Parathyroid adenoma (tissue), 2 donors: ENCODE data around the gene RFLNA.

Experiments
- H2AFZ ChIP-seq: fragments of 300-600 bp; sonication (generic); one replicate; pipeline ENCODE4 v1.7.0; 2017; ENCODE audit warnings: antibody characterized with exemption, mild to moderate bottlenecking
- H3K27ac ChIP-seq: fragments of 300-600 bp; sonication (generic); one replicate; pipeline ENCODE4 v1.7.0; 2017
- H3K27me3 ChIP-seq: fragments of 300-600 bp; sonication (generic); one replicate; pipeline ENCODE4 v1.7.0; 2017; ENCODE audit warnings: low read length; ENCODE audit not compliant: control insufficient read depth, insufficient read depth
- H3K36me3 ChIP-seq: fragments of 300-600 bp; sonication (generic); one replicate; pipeline ENCODE4 v1.7.0; 2017; ENCODE audit warnings: low read length; ENCODE audit not compliant: control insufficient read depth, insufficient read depth
- H3K4me1 ChIP-seq: fragments of 300-600 bp; sonication (generic); one replicate; pipeline ENCODE4 v1.7.0; 2017; ENCODE audit warnings: control low read depth
- H3K4me2 ChIP-seq: fragments of 300-600 bp; sonication (generic); one replicate; pipeline ENCODE4 v1.7.0; 2017; ENCODE audit warnings: low read length
- H3K4me3 ChIP-seq: fragments of 300-600 bp; sonication (generic); one replicate; pipeline ENCODE4 v1.7.0; 2017; ENCODE audit warnings: low read depth, low read length
- H3K79me2 ChIP-seq: fragments of 300-600 bp; sonication (generic); one replicate; pipeline ENCODE4 v1.7.0; 2017; ENCODE audit warnings: control low read depth
- H3K9ac ChIP-seq: fragments of 300-600 bp; sonication (generic); one replicate; pipeline ENCODE4 v1.7.0; 2017; ENCODE audit warnings: mild to moderate bottlenecking
- H3K9me3 ChIP-seq: fragments of 300-600 bp; sonication (generic); one replicate; pipeline ENCODE4 v1.7.0; 2017; ENCODE audit warnings: low read length; ENCODE audit not compliant: control insufficient read depth
- TF ChIP-seq, protein P1 (sequence below): fragments of 300-600 bp; sonication (generic); IDR thresholded peaks from one replicate; pipeline ENCODE4 v1.7.0; 2017; ENCODE audit warnings: antibody characterized with exemption, mild to moderate bottlenecking
- donor health status: primary hyperparathyroidism.

The RFLNA gene

DNA sequence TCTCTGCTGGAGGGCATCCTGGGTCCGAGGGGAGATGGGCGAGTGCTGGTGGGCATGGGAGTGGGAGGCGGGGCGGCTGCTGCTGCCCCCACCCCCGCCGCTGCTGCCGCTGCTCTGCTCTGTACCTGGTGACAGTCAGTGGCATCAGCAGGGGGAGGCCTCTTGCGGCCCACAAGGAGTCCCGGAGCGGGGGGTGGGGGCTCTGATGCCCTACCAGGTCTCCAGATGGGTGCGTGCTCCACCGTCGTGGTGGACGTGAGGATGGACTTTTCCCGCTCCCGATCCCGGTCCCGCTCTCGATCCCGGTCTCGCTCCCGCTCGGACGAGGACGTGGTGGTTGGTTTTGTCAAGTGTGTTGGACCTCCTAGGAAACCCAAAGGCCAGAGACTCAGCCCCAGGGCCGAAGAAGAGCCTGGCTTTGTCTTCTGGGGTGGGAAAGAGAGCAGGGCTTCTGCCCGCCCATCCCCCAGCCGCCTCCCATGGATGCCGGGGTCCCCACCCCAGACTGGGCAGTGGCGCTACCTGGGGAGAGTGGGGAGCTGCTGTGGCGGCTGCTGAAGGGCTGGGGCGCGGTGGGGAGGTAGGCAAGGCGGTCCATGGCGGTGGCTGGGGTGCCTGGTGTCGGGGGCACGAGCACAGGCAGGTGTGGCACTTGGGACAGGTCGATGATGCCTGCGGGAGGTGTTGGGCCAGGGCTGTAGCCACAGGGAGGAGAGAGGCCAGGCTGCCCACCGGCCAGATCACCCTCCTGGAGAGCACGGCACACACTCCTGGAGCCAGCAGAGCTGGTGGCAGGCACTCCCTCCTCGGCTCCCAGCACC lies 45.4 kb downstream of the RFLNA start:
- no peaks in the 10 kb centered on the region for H3K79me2 ChIP-seq
- no peaks in the 10 kb centered on the region for H3K9me3 ChIP-seq
- H2AFZ ChIP-seq, result no peak overlapping the region
- H3K36me3 ChIP-seq, result no peaks in the 10 kb centered on the region
- H3K4me3 ChIP-seq, result no peak overlapping the region
- H3K4me2 ChIP-seq, result no peak overlapping the region
- H3K27me3 ChIP-seq, result no peaks in the 10 kb centered on the region
- TF ChIP-seq, protein P1, sequence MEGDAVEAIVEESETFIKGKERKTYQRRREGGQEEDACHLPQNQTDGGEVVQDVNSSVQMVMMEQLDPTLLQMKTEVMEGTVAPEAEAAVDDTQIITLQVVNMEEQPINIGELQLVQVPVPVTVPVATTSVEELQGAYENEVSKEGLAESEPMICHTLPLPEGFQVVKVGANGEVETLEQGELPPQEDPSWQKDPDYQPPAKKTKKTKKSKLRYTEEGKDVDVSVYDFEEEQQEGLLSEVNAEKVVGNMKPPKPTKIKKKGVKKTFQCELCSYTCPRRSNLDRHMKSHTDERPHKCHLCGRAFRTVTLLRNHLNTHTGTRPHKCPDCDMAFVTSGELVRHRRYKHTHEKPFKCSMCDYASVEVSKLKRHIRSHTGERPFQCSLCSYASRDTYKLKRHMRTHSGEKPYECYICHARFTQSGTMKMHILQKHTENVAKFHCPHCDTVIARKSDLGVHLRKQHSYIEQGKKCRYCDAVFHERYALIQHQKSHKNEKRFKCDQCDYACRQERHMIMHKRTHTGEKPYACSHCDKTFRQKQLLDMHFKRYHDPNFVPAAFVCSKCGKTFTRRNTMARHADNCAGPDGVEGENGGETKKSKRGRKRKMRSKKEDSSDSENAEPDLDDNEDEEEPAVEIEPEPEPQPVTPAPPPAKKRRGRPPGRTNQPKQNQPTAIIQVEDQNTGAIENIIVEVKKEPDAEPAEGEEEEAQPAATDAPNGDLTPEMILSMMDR, result no peak
- H3K4me1 ChIP-seq, result no peaks in the 10 kb centered on the region
- H3K27ac ChIP-seq, result no peak overlapping the region
- no peak overlapping the region for H3K9ac ChIP-seq

GRCh38 chr12:124341645-124342069 lies 46.8 kb downstream of the RFLNA start:
- no peak overlapping the region for H3K27ac ChIP-seq

DNA sequence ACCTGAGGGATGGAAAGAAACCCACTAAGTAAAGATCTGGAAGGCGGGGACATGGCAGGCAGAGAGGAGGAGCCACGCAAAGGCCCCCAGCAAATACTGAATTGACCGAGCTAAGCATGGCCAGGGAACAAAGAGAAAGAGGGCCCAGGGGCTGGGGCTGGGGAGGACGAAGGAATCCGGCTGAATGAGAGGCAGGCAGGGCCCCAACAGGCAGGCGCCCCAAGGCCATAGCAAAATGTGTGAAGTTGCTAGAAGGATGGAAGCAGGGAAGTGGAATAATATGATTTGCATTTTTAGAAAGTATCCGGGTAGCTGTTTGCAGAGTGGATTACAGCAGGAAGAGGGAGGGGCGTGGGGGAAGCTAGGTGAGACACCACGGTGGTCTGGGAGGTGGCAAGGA lies 49.1 kb downstream of the RFLNA start:
- Histone ChIP-seq H3K4me2 (no peak overlapping the region), H3K79me2 (peaks cover 4% of the 10 kb centered on the region), H3K4me3 (no peak overlapping the region), H3K4me1 (no peaks in the 10 kb centered on the region), H3K27me3 (no peaks in the 10 kb centered on the region), H3K9ac (no peak overlapping the region), H3K36me3 (no peaks in the 10 kb centered on the region), H3K27ac (no peak overlapping the region), H2AFZ (no peak overlapping the region), H3K9me3 (no peaks in the 10 kb centered on the region)
- TF ChIP-seq, protein P1, result no peak

More at GRCh38 chr12:124341645-124342069, 46.8 kb downstream of the RFLNA start:
- Histone ChIP-seq H2AFZ (no peak overlapping the region), H3K9me3 (no peaks in the 10 kb centered on the region), H3K4me3 (no peak overlapping the region), H3K27me3 (no peaks in the 10 kb centered on the region), H3K4me2 (no peak overlapping the region), H3K36me3 (no peaks in the 10 kb centered on the region), H3K9ac (no peak overlapping the region), H3K79me2 (no peaks in the 10 kb centered on the region), H3K4me1 (no peaks in the 10 kb centered on the region)
- TF ChIP-seq, protein P1, result no peak

DNA sequence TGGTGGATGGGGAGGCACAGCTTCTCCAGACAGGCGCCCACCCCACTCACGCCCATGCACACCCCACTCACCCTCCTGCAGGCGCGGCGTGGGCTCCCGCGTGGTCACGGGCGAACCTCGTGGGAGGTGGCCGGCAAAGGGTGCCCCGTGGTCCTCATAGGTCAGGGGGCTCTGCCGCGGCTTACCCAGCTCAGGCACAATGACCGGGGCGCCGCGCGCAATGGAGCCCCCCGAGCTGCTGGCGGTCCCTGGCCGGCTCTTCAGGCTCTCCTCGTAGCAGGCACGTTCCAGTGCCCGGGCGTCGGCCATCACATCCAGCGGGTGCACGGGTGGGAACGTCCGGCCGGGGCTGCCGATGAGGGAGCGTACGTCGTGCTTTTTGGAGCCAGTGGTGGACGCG lies 49.6 kb downstream of the RFLNA start:
- H3K36me3 ChIP-seq, result no peaks in the 10 kb centered on the region
- H3K27me3 ChIP-seq, result no peaks in the 10 kb centered on the region
- H3K4me2 ChIP-seq, result no peak overlapping the region
- no peak overlapping the region for H3K9ac ChIP-seq
- TF ChIP-seq, protein P1, result no peak
- peaks cover 4% of the 10 kb centered on the region for H3K79me2 ChIP-seq
- H3K27ac ChIP-seq, result no peak overlapping the region
- H3K4me3 ChIP-seq, result no peak overlapping the region
- H3K4me1 ChIP-seq, result no peaks in the 10 kb centered on the region
- no peak overlapping the region for H2AFZ ChIP-seq
- no peaks in the 10 kb centered on the region for H3K9me3 ChIP-seq

GRCh38 chr12:124345795-124346194 lies 50.9 kb downstream of the RFLNA start:
- H3K4me3 ChIP-seq, result no peak overlapping the region
- H3K9ac ChIP-seq, result no peak overlapping the region
- H3K4me2 ChIP-seq, result no peak overlapping the region
- no peak overlapping the region for H3K27ac ChIP-seq
- H3K27me3 ChIP-seq, result no peaks in the 10 kb centered on the region
- TF ChIP-seq, protein P1, result no peak
- peaks cover 4% of the 10 kb centered on the region for H3K79me2 ChIP-seq
- H2AFZ ChIP-seq, result no peak overlapping the region
- no peaks in the 10 kb centered on the region for H3K36me3 ChIP-seq
- no peaks in the 10 kb centered on the region for H3K9me3 ChIP-seq
- H3K4me1 ChIP-seq, result no peaks in the 10 kb centered on the region
